SK-N-SH treated with all-trans-retinoic acid at 6 μM for 48 hours (cell line): Measurements from ENCODE around the gene SDK2.

Experiments
- ATAC-seq: fragments of 200-7000 bp; cut with Tn5 transposase; 3 replicates; pipeline ENCODE4 v1.9.1; 2020; ENCODE audit warnings: mild to moderate bottlenecking, moderate library complexity
- ARNTL ChIP-seq: fragments of 450-650 bp; formaldehyde crosslinking; IDR thresholded peaks from 2 replicates; pipeline ENCODE4 v1.5.0; 2020; ENCODE audit warnings: low read depth, mild to moderate bottlenecking, moderate library complexity, borderline replicate concordance
- BACH2 ChIP-seq: fragments of 250-450 bp; sonication (Bioruptor Pico); IDR thresholded peaks from 2 replicates; pipeline ENCODE4 v1.9.0; 2021; ENCODE audit warnings: mild to moderate bottlenecking, borderline replicate concordance
- CSDC2 ChIP-seq: fragments of 250-450 bp; sonication (Bioruptor Pico); IDR thresholded peaks from 2 replicates; pipeline ENCODE4 v1.5.0; 2020; ENCODE audit warnings: mild to moderate bottlenecking, moderate library complexity
- ESRRG ChIP-seq: fragments of 250-450 bp; sonication (Bioruptor Pico); IDR thresholded peaks from 2 replicates; pipeline ENCODE4 v1.6.1; 2021; ENCODE audit warnings: mild to moderate bottlenecking
- GLIS3 ChIP-seq: fragments of 250-450 bp; sonication (Bioruptor Pico); IDR thresholded peaks from 2 replicates; pipeline ENCODE4 v1.5.0; 2020; ENCODE audit warnings: mild to moderate bottlenecking, moderate library complexity
- OSR1 ChIP-seq: fragments of 250-450 bp; sonication (Bioruptor Pico); IDR thresholded peaks from 2 replicates; pipeline ENCODE4 v1.8.0; 2022; ENCODE audit warnings: moderate library complexity, mild to moderate bottlenecking, inconsistent platforms
- PATZ1 ChIP-seq: fragments of 250-450 bp; sonication (Bioruptor Pico); IDR thresholded peaks from 2 replicates; pipeline ENCODE4 v1.8.0; 2020; ENCODE audit warnings: mild to moderate bottlenecking, moderate library complexity, borderline replicate concordance
- PPARA ChIP-seq: fragments of 250-450 bp; sonication (Bioruptor Pico); IDR thresholded peaks from 2 replicates; pipeline ENCODE4 v1.5.0; 2020; ENCODE audit warnings: mild to moderate bottlenecking, borderline replicate concordance
- SNAI2 ChIP-seq: fragments of 250-450 bp; sonication (Bioruptor Pico); IDR thresholded peaks from 2 replicates; pipeline ENCODE4 v1.5.0; 2020; ENCODE audit warnings: mild to moderate bottlenecking, moderate library complexity
- TCF4 ChIP-seq: fragments of 250-450 bp; sonication (Bioruptor Pico); IDR thresholded peaks from 2 replicates; pipeline ENCODE4 v1.8.0; 2021; ENCODE audit warnings: mild to moderate bottlenecking, moderate library complexity, borderline replicate concordance
- TOX ChIP-seq: fragments of 250-450 bp; sonication (Bioruptor Pico); IDR thresholded peaks from 2 replicates; pipeline ENCODE4 v1.8.0; 2021; ENCODE audit warnings: mild to moderate bottlenecking, moderate library complexity, borderline replicate concordance
- ZC3H10 ChIP-seq: fragments of 250-450 bp; sonication (Bioruptor Pico); IDR thresholded peaks from 2 replicates; pipeline ENCODE4 v1.5.1; 2021; ENCODE audit warnings: mild to moderate bottlenecking, moderate library complexity
- ZFP3 ChIP-seq: fragments of 250-450 bp; sonication (Bioruptor Pico); IDR thresholded peaks from 2 replicates; pipeline ENCODE4 v1.5.0; 2020; ENCODE audit warnings: mild to moderate bottlenecking, moderate library complexity
- ZNF565 ChIP-seq: fragments of 450-650 bp; formaldehyde crosslinking; conservative IDR thresholded peaks from 2 replicates; pipeline ENCODE4 v1.5.0; 2020; ENCODE audit warnings: low read depth, mild to moderate bottlenecking, moderate library complexity
- ZNF70 ChIP-seq: fragments of 450-650 bp; formaldehyde crosslinking; IDR thresholded peaks from 2 replicates; pipeline ENCODE4 v1.5.0; 2020; ENCODE audit warnings: mild to moderate bottlenecking, moderate library complexity
- ZNF8 ChIP-seq: fragments of 450-650 bp; formaldehyde crosslinking; IDR thresholded peaks from 2 replicates; pipeline ENCODE4 v1.5.0; 2020; ENCODE audit warnings: mild to moderate bottlenecking, moderate library complexity
- TF ChIP-seq, protein P1 (sequence below): fragments of 250-450 bp; sonication (Bioruptor Pico); IDR thresholded peaks from 2 replicates; pipeline ENCODE4 v1.8.0; 2021; ENCODE audit warnings: low read depth, mild to moderate bottlenecking, moderate library complexity, borderline replicate concordance
- TF ChIP-seq, protein P2 (sequence below): fragments of 250-450 bp; sonication (Bioruptor Pico); IDR thresholded peaks from 2 replicates; pipeline ENCODE4 v1.5.1; 2020; ENCODE audit warnings: low read depth, mild to moderate bottlenecking, moderate library complexity
- TF ChIP-seq, protein P3 (sequence below): fragments of 250-450 bp; sonication (Bioruptor Pico); IDR thresholded peaks from 2 replicates; pipeline ENCODE4 v1.5.0; 2020; ENCODE audit warnings: mild to moderate bottlenecking, moderate library complexity
- TF ChIP-seq, protein P4 (sequence below): fragments of 250-450 bp; sonication (Bioruptor Pico); IDR thresholded peaks from 2 replicates; pipeline ENCODE4 v1.5.1; 2021; ENCODE audit warnings: mild to moderate bottlenecking, moderate library complexity

SDK2 gene

GRCh38 chr17:73500414-73500999, 143.7 kb downstream of the SDK2 start:
- ATAC-seq, result no peak
- TF ChIP-seq ZC3H10 (CRISPR knock-in tag) (no peak), ZFP3 (CRISPR knock-in tag) (no peak), TOX (CRISPR knock-in tag) (no peak), ZNF8 (CRISPR knock-in tag) (no peak), CSDC2 (CRISPR knock-in tag) (no peak), BACH2 (CRISPR knock-in tag) (no peak), SNAI2 (CRISPR knock-in tag) (no peak), ZNF565 (CRISPR knock-in tag) (no peak), GLIS3 (CRISPR knock-in tag) (no peak), OSR1 (no peak), PPARA (no peak), PATZ1 (CRISPR knock-in tag) (no peak), ZNF70 (CRISPR knock-in tag) (no peak)
- TF ChIP-seq, protein P1, sequence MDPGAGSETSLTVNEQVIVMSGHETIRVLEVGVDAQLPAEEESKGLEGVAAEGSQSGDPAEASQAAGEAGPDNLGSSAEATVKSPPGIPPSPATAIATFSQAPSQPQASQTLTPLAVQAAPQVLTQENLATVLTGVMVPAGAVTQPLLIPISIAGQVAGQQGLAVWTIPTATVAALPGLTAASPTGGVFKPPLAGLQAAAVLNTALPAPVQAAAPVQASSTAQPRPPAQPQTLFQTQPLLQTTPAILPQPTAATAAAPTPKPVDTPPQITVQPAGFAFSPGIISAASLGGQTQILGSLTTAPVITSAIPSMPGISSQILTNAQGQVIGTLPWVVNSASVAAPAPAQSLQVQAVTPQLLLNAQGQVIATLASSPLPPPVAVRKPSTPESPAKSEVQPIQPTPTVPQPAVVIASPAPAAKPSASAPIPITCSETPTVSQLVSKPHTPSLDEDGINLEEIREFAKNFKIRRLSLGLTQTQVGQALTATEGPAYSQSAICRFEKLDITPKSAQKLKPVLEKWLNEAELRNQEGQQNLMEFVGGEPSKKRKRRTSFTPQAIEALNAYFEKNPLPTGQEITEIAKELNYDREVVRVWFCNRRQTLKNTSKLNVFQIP (CRISPR knock-in tag), result no peak
- TF ChIP-seq, protein P2, sequence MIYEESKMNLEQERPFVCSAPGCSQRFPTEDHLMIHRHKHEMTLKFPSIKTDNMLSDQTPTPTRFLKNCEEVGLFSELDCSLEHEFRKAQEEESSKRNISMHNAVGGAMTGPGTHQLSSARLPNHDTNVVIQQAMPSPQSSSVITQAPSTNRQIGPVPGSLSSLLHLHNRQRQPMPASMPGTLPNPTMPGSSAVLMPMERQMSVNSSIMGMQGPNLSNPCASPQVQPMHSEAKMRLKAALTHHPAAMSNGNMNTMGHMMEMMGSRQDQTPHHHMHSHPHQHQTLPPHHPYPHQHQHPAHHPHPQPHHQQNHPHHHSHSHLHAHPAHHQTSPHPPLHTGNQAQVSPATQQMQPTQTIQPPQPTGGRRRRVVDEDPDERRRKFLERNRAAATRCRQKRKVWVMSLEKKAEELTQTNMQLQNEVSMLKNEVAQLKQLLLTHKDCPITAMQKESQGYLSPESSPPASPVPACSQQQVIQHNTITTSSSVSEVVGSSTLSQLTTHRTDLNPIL (CRISPR knock-in tag), result no peak
- TF ChIP-seq, protein P3, sequence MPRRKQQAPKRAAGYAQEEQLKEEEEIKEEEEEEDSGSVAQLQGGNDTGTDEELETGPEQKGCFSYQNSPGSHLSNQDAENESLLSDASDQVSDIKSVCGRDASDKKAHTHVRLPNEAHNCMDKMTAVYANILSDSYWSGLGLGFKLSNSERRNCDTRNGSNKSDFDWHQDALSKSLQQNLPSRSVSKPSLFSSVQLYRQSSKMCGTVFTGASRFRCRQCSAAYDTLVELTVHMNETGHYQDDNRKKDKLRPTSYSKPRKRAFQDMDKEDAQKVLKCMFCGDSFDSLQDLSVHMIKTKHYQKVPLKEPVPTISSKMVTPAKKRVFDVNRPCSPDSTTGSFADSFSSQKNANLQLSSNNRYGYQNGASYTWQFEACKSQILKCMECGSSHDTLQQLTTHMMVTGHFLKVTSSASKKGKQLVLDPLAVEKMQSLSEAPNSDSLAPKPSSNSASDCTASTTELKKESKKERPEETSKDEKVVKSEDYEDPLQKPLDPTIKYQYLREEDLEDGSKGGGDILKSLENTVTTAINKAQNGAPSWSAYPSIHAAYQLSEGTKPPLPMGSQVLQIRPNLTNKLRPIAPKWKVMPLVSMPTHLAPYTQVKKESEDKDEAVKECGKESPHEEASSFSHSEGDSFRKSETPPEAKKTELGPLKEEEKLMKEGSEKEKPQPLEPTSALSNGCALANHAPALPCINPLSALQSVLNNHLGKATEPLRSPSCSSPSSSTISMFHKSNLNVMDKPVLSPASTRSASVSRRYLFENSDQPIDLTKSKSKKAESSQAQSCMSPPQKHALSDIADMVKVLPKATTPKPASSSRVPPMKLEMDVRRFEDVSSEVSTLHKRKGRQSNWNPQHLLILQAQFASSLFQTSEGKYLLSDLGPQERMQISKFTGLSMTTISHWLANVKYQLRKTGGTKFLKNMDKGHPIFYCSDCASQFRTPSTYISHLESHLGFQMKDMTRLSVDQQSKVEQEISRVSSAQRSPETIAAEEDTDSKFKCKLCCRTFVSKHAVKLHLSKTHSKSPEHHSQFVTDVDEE (CRISPR knock-in tag), result no peak

DNA sequence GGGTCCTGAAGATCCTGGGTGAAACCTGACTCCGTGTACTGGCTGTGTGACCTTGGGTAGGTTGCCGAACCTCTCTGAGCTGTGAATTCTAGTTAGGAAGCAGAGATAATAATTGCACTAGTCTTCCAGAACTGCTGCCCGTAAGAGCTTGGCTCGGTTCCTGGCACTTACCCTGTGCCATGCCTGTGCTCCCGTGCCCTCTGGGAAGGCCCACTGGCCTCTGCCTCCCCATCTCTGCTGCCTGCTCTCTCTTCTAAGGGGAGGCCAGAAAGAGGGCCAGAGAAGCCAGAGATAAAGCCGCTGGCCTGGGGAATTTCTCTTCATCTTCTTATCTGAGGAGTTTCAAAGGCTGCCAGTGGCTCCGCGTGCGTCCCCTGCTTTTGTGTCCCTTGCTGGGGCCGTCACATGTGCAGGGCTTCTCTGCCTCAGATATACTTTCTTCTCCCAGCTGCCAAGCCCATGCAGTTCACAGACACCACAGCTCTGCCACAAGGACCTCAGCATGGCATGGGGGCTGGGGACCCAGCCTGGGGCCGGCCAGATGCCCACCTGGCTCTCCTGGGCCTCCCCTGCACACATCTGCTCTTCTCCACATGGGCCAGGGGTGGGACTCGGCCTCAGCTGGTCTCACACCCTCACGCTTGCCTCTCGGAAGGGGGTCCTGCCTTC, 145.2 kb downstream of the SDK2 start:
- no peak for TF ChIP-seq ZNF70 (CRISPR knock-in tag)
- no peak for TF ChIP-seq GLIS3 (CRISPR knock-in tag)

DNA sequence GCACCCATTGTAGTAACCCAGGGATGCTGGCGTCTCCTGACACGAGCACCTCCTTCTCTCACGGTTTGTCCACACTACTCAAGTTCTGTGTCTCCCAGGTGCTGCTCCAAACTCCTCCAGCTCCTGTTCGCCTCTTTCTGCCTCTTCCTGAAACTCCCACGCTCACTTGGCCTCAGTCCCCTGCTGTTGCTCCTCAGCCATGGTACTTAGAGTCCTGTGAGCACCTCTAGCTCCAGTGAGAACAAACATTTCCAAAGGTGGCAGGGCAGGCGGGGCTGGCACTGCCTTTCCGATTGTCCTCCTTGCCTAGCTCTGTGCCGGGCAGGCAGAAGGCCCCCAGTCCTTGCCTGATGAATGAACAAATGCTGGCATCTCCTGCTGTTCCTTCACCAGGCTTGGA, 146.1 kb downstream of the SDK2 start:
- TF ChIP-seq PATZ1 (CRISPR knock-in tag) (no peak), ESRRG (CRISPR knock-in tag) (no peak), TCF4 (no peak), OSR1 (no peak), TOX (CRISPR knock-in tag) (no peak), ARNTL (CRISPR knock-in tag) (no peak), ZNF70 (CRISPR knock-in tag) (no peak), ZC3H10 (CRISPR knock-in tag) (no peak)
- TF ChIP-seq, protein P2 (CRISPR knock-in tag), result no peak
- TF ChIP-seq, protein P4, sequence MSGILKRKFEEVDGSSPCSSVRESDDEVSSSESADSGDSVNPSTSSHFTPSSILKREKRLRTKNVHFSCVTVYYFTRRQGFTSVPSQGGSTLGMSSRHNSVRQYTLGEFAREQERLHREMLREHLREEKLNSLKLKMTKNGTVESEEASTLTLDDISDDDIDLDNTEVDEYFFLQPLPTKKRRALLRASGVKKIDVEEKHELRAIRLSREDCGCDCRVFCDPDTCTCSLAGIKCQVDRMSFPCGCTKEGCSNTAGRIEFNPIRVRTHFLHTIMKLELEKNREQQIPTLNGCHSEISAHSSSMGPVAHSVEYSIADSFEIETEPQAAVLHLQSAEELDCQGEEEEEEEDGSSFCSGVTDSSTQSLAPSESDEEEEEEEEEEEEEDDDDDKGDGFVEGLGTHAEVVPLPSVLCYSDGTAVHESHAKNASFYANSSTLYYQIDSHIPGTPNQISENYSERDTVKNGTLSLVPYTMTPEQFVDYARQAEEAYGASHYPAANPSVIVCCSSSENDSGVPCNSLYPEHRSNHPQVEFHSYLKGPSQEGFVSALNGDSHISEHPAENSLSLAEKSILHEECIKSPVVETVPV (CRISPR knock-in tag), result no peak
- TF ChIP-seq, protein P1 (CRISPR knock-in tag), result no peak
- ATAC-seq, result no peak

More for the DNA sequence above, 145.2 kb downstream of the SDK2 start:
- no peak for ATAC-seq
